NCI-H82 (cell line): ENCODE data around the gene HSD11B2.

Experiments used
- DNase-seq: peaks from one replicate; lab custom pipeline; 2025; lab: John Stamatoyannopoulos, UW

Gene HSD11B2

GRCh38 chr16:67477960-67478554 is 47.1 kb downstream of the HSD11B2 start:
- no peak for DNase-seq

GRCh38 chr16:67480833-67481560 is 50.1 kb downstream of the HSD11B2 start, which contains the start of gene ATP6V0D1:
Gene ATP6V0D1, minus strand, starts transcription at chr16:67481157. Its CDS starts 71 bp downstream, at chr16:67481086.
- DNase-seq: peak; percentile 98

- DNase-seq: peak; percentile 80
Observed at GRCh38 chr16:67481561-67482232, 50.8 kb downstream of the HSD11B2 start.

GRCh38 chr16:67482233-67482924 is 51.5 kb downstream of the HSD11B2 start:
- DNase-seq: no peak

GRCh38 chr16:67483150-67483549 is 52.2 kb downstream of the HSD11B2 start, which contains the start of gene AGRP:
Gene AGRP, minus strand, starts transcription at chr16:67483547. Its CDS starts 149 bp downstream, at chr16:67483398.
- no peak for DNase-seq

- no peak for DNase-seq
Observed at GRCh38 chr16:67483731-67484525, 53.0 kb downstream of the HSD11B2 start.

- DNase-seq: no peak
Observed at GRCh38 chr16:67486805-67487204, 55.9 kb downstream of the HSD11B2 start.
